WERI-Rb-1 (cell line): Measurements from ENCODE around the gene BAIAP3.
A peak's percentile ranks its signal among the peaks of the same experiment; 100 is the strongest.

Experiments
- DNase-seq: peaks from one replicate; pipeline ENCODE4 v3.0.0-alpha.2; 2020
- H3K27ac ChIP-seq: fragments of 250-450 bp; sonication (Bioruptor Pico); 2 replicates; pipeline ENCODE4 v1.5.1; 2020; ENCODE audit warnings: mild to moderate bottlenecking, moderate library complexity
- H3K27me3 ChIP-seq: fragments of 250-450 bp; sonication (Bioruptor Pico); 2 replicates; pipeline ENCODE4 v1.5.1; 2021; ENCODE audit warnings: mild to moderate bottlenecking, low read depth, moderate library complexity; ENCODE audit not compliant: insufficient read depth, severe bottlenecking
- H3K36me3 ChIP-seq: fragments of 250-450 bp; sonication (Bioruptor Pico); 2 replicates; pipeline ENCODE4 v1.5.1; 2020; ENCODE audit warnings: mild to moderate bottlenecking, moderate library complexity
- H3K4me3 ChIP-seq: 2 replicates; pipeline ENCODE4 v1.5.1; 2011; ENCODE audit warnings: low read depth, mild to moderate bottlenecking, control low read depth, low read length
- H3K9me3 ChIP-seq: fragments of 250-450 bp; sonication (Bioruptor Pico); 2 replicates; pipeline ENCODE4 v1.5.1; 2021; ENCODE audit warnings: mild to moderate bottlenecking, moderate library complexity; ENCODE audit not compliant: severe bottlenecking
- CTCF ChIP-seq: IDR thresholded peaks from 2 replicates; pipeline ENCODE4 v1.5.1; 2011; ENCODE audit warnings: low read depth, mild to moderate bottlenecking, control low read depth, inconsistent platforms, low read length

Gene BAIAP3

GRCh38 chr16:1308036-1308976 lies 25.1 kb upstream of the BAIAP3 start:
- TF ChIP-seq CTCF: no peak
- peaks cover 31% of the 10 kb centered on the region for H3K36me3 ChIP-seq
- no peaks in the 10 kb centered on the region for H3K9me3 ChIP-seq
- no peak for DNase-seq
- H3K27me3 ChIP-seq: no peaks in the 10 kb centered on the region
- peak overlapping the region; percentile 100 for H3K27ac ChIP-seq
- H3K4me3 ChIP-seq: peak overlapping the region; percentile 70

GRCh38 chr16:1308977-1309885 lies 24.2 kb upstream of the BAIAP3 start, which contains the start of gene UBE2I:
Gene UBE2I, plus strand, starts transcription at chr16:1309636. Its CDS starts 4,395 bp downstream, at chr16:1314031.
- DNase-seq: peak; percentile 97
- peak within 1 kb of the TSS; percentile 100 for H3K27ac ChIP-seq
- peaks cover 39% of the 10 kb centered on the region for H3K36me3 ChIP-seq
- H3K4me3 ChIP-seq: peak within 1 kb of the TSS; percentile 86
- no peaks in the 10 kb centered on the region for H3K9me3 ChIP-seq
- TF ChIP-seq CTCF: no peak
- H3K27me3 ChIP-seq: no peaks in the 10 kb centered on the region

GRCh38 chr16:1309888-1310831 lies 23.3 kb upstream of the BAIAP3 start:
- no peak for TF ChIP-seq CTCF
- H3K27me3 ChIP-seq: no peaks in the 10 kb centered on the region
- no peaks in the 10 kb centered on the region for H3K9me3 ChIP-seq
- H3K4me3 ChIP-seq: peak overlapping the region; percentile 86
- peak overlapping the region; percentile 83 for H3K27ac ChIP-seq
- peaks cover 48% of the 10 kb centered on the region for H3K36me3 ChIP-seq
- no peak for DNase-seq

- H3K9me3 ChIP-seq: no peaks in the 10 kb centered on the region
- TF ChIP-seq CTCF: no peak
- H3K27ac ChIP-seq: peak overlapping the region; percentile 83
- H3K36me3 ChIP-seq: peaks cover 55% of the 10 kb centered on the region
- no peak for DNase-seq
- peak overlapping the region; percentile 86 for H3K4me3 ChIP-seq
- H3K27me3 ChIP-seq: no peaks in the 10 kb centered on the region
Measured at GRCh38 chr16:1310832-1311200, 22.6 kb upstream of the BAIAP3 start.

- no peak for DNase-seq
- Histone ChIP-seq H3K9me3 (no peaks in the 10 kb centered on the region), H3K36me3 (peaks cover 59% of the 10 kb centered on the region), H3K27me3 (no peaks in the 10 kb centered on the region), H3K4me3 (peak overlapping the region; percentile 86), H3K27ac (no peak overlapping the region; the same call in 1 of the 2 replicates)
- TF ChIP-seq CTCF: no peak
Measured at GRCh38 chr16:1311212-1311737, 22.2 kb upstream of the BAIAP3 start.
